GM21529 (cell line): ENCODE data around the gene SUSD6.
"Not testable (repeated sequence)": the region's sequence is repeated elsewhere in the genome, so short reads cannot be mapped to it uniquely, and the experiment has no call there.

Experiments
- ATAC-seq: cut with Tn5 transposase; IDR thresholded peaks from one replicate; pipeline ENCODE4 v1.9.1; 2021; ENCODE audit not compliant: unreplicated experiment

SUSD6 gene

GRCh38 chr14:69693801-69694729 is 82.7 kb downstream of the SUSD6 start:
- peak; percentile 40 for ATAC-seq

- no peak for ATAC-seq
Measured at GRCh38 chr14:69694730-69695281, 83.4 kb downstream of the SUSD6 start.

- peak; percentile 34 for ATAC-seq
Measured at GRCh38 chr14:69695322-69696203, 84.2 kb downstream of the SUSD6 start.

GRCh38 chr14:69696204-69696527 is 84.8 kb downstream of the SUSD6 start:
- no peak for ATAC-seq

GRCh38 chr14:69696633-69697557 is 85.5 kb downstream of the SUSD6 start:
- ATAC-seq = no peak

- no peak for ATAC-seq
Measured at GRCh38 chr14:69698572-69698971, 87.2 kb downstream of the SUSD6 start.

- not testable (repeated sequence) for ATAC-seq
Measured at GRCh38 chr14:69699243-69699642, 87.8 kb downstream of the SUSD6 start.

GRCh38 chr14:69699748-69700303 is 88.4 kb downstream of the SUSD6 start:
- no peak for ATAC-seq

- ATAC-seq = no peak
Measured at GRCh38 chr14:69700575-69700974, 89.2 kb downstream of the SUSD6 start.

GRCh38 chr14:69701291-69701690 is 89.9 kb downstream of the SUSD6 start:
- no peak for ATAC-seq

GRCh38 chr14:69701857-69702256 is 90.5 kb downstream of the SUSD6 start:
- ATAC-seq = peak; percentile 71

- no peak for ATAC-seq
Measured at GRCh38 chr14:69703047-69704039, 91.9 kb downstream of the SUSD6 start.

GRCh38 chr14:69704319-69704718 is 92.9 kb downstream of the SUSD6 start:
- no peak for ATAC-seq

GRCh38 chr14:69705706-69706105 is 94.3 kb downstream of the SUSD6 start:
- ATAC-seq = no peak

- no peak for ATAC-seq
Measured at GRCh38 chr14:69708049-69708448, 96.7 kb downstream of the SUSD6 start.

GRCh38 chr14:69708586-69709560 is 97.5 kb downstream of the SUSD6 start:
- no peak for ATAC-seq

GRCh38 chr14:69710378-69710777 is 99.0 kb downstream of the SUSD6 start:
- ATAC-seq = no peak

GRCh38 chr14:69711065-69711464 is 99.7 kb downstream of the SUSD6 start:
- no peak for ATAC-seq
